PFSK-1 (cell line): ENCODE measurements around the gene RPS8.

ENCODE experiments used
- FOXP2 ChIP-seq: optimal IDR thresholded peaks from 2 replicates; pipeline ENCODE3; 2011; ENCODE audit warnings: borderline replicate concordance, control low read depth, inconsistent platforms; ENCODE audit not compliant: insufficient read depth; ENCODE audit errors: extremely low read length, extremely low read depth
- POLR2AphosphoS5 ChIP-seq: IDR thresholded peaks from 2 replicates; pipeline ENCODE4 v1.6.1; 2012; ENCODE audit warnings: low read depth, mild to moderate bottlenecking, control low read depth, low read length, moderate library complexity
- SIN3A ChIP-seq: IDR thresholded peaks from 2 replicates; pipeline ENCODE4 v1.6.1; 2012; ENCODE audit warnings: mild to moderate bottlenecking, low read length, moderate library complexity, borderline replicate concordance; ENCODE audit not compliant: insufficient read depth
- TAF1 ChIP-seq: IDR thresholded peaks from 2 replicates; pipeline ENCODE4 v1.6.1; 2012; ENCODE audit warnings: low read length, control low read depth, borderline replicate concordance; ENCODE audit not compliant: insufficient read depth
- TF ChIP-seq, protein P1 (sequence below), 2 experiments: IDR thresholded peaks; 2 replicates each; pipeline versions ENCODE4 v1.6.1 to v1.8.0; 2011 to 2012; ENCODE audit warnings: low read depth in 2 of 2, low read length in 2 of 2, control low read depth in 1 of 2, inconsistent platforms in 1 of 2, mild to moderate bottlenecking in 1 of 2, moderate library complexity in 1 of 2; ENCODE audit not compliant: insufficient read depth in 1 of 2

RPS8 gene

GRCh38 chr1:44808063-44808937 lies 33.0 kb downstream of the RPS8 start, which contains the start of gene BTBD19:
TSS of gene BTBD19 (plus strand) at chr1:44808523. CDS start at chr1:44808821, 298 bp downstream.
- TF ChIP-seq POLR2AphosphoS5, result peak; percentile 47; the same call in 1 of the 2 replicates
- TF ChIP-seq, protein P1, sequence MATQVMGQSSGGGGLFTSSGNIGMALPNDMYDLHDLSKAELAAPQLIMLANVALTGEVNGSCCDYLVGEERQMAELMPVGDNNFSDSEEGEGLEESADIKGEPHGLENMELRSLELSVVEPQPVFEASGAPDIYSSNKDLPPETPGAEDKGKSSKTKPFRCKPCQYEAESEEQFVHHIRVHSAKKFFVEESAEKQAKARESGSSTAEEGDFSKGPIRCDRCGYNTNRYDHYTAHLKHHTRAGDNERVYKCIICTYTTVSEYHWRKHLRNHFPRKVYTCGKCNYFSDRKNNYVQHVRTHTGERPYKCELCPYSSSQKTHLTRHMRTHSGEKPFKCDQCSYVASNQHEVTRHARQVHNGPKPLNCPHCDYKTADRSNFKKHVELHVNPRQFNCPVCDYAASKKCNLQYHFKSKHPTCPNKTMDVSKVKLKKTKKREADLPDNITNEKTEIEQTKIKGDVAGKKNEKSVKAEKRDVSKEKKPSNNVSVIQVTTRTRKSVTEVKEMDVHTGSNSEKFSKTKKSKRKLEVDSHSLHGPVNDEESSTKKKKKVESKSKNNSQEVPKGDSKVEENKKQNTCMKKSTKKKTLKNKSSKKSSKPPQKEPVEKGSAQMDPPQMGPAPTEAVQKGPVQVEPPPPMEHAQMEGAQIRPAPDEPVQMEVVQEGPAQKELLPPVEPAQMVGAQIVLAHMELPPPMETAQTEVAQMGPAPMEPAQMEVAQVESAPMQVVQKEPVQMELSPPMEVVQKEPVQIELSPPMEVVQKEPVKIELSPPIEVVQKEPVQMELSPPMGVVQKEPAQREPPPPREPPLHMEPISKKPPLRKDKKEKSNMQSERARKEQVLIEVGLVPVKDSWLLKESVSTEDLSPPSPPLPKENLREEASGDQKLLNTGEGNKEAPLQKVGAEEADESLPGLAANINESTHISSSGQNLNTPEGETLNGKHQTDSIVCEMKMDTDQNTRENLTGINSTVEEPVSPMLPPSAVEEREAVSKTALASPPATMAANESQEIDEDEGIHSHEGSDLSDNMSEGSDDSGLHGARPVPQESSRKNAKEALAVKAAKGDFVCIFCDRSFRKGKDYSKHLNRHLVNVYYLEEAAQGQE (IDR thresholded peaks at IDR 0.05; ENCODE audit: insufficient read depth in 1 of 2, low read depth in 2 of 2, low read length in 2 of 2), result no peak; a peak in 1 of 4 replicates

DNA sequence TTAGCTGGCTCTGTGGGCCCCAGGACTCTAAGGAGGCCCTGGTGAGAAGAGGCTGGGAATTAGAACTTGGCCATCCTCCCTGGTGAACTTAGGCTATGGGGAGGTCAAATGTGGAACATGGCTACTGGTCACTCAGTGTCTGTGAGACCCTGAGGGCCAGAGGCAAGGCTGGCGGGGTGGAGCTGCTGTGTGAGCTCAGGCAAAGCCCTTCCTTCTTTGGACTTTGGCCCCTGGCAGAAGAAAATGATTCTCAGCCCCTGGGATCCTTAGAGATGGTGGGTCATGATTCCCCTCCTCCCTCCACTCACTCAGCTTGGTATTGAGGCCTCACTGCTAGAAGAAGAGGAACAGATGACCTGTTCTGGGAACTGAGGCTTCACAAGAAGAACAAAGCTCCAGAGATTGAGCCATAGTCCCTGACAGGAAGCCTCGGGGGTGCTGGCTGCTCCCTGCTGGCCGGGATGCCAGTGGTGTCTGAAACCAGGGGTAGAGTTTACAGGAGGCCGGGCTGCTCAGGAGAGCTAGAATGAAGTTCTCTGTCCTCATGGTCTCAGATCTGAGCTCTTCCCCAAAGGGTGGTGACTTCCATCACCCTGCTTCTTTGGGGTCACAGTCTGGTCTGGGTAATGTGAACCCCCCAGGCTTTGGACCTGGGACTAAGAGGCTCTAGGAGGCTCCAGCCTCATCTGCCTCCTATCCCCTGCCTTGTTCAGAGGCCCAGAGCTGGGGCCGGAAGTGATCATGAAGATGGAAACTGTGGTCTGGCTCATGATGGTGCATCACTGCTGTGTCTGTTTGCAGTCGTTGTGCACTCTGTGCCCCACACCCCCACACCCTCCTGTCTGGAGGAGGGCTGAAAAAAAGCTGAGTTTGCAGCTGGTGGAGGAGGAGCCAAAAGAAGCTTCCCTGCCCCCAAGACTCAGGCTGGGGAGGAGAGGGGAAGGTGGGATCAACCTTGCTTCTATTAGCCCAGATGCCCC lies 33.9 kb downstream of the RPS8 start:
- TF ChIP-seq, protein P1 (IDR thresholded peaks at IDR 0.05; ENCODE audit: insufficient read depth in 1 of 2, low read depth in 2 of 2, low read length in 2 of 2), result no peak
- TF ChIP-seq POLR2AphosphoS5 (no peak), TAF1 (no peak), FOXP2 (no peak), SIN3A (no peak)

DNA sequence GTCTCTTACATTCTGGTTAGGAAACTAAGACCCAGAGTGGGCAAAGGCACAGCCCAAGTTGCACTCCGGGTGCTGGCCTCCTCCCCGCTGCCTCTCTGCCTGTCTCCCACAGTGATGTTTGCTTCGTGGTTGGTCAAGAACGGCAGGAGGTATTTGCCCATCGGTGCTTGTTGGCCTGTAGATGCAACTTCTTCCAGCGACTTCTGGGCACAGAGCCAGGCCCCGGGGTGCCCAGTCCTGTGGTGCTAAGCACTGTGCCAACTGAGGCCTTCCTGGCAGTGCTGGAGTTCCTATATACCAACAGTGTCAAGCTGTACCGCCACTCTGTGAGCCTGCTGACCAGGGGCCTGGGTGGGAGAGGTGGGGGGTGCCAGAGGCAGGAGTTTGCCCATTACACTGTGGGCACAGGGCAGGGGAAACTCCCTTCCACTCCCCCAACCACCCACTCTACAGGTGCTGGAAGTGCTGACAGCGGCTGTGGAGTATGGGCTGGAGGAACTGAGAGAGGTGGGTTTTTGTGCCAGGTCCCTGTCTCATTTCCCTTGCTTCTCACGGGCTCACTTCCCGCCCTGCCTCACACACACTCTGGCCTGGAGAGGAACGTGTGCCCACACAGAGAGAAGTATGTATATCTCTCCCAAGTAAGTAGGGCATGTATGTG lies 34.9 kb downstream of the RPS8 start:
- TF ChIP-seq TAF1 (no peak), POLR2AphosphoS5 (no peak), SIN3A (no peak), FOXP2 (no peak)
- TF ChIP-seq, protein P1 (IDR thresholded peaks at IDR 0.05; ENCODE audit: insufficient read depth in 1 of 2, low read depth in 2 of 2, low read length in 2 of 2), result no peak

GRCh38 chr1:44811234-44811633 lies 35.9 kb downstream of the RPS8 start:
- TF ChIP-seq FOXP2 (no peak), POLR2AphosphoS5 (no peak), SIN3A (no peak), TAF1 (no peak)
- TF ChIP-seq, protein P1 (IDR thresholded peaks at IDR 0.05; ENCODE audit: insufficient read depth in 1 of 2, low read depth in 2 of 2, low read length in 2 of 2), result no peak
